K562 (cell line): ENCODE results near the gene MIB2. TPM values are rescaled to one million over a fixed set of nuclear protein-coding genes. Genes with fewer than 3 reads are reported as not detected.
A peak's percentile ranks its signal among the peaks of the same experiment; 100 is the strongest.

ENCODE experiments used
- ATF1 ChIP-seq, 2 experiments: fragments of 450-650 bp in 1 of 2; IDR thresholded peaks; 2 replicates each; pipeline ENCODE4 v1.6.1; 2016; ENCODE audit warnings: missing compliant biosample characterization in 1 of 2, missing genetic modification characterization in 1 of 2
- ATF7 ChIP-seq: fragments of 450-650 bp; IDR thresholded peaks from 2 replicates; pipeline ENCODE4 v1.7.1; 2014; ENCODE audit warnings: mild to moderate bottlenecking, moderate library complexity
- BCOR ChIP-seq: fragments of 450-650 bp; IDR thresholded peaks from 2 replicates; pipeline ENCODE4 v1.6.1; 2016
- CBX2 ChIP-seq: fragments of 200-600 bp; sonication (generic); IDR thresholded peaks from one replicate; pipeline ENCODE4 v1.6.1; 2012; ENCODE audit warnings: mild to moderate bottlenecking, low read length, inconsistent platforms; ENCODE audit not compliant: insufficient read depth, poor library complexity, severe bottlenecking
- CTBP1 ChIP-seq: fragments of 450-650 bp; IDR thresholded peaks from 2 replicates; pipeline ENCODE4 v1.6.1; 2016; ENCODE audit warnings: borderline replicate concordance
- ETV5 ChIP-seq: sonication (generic); formaldehyde crosslinking; IDR thresholded peaks from 2 replicates; pipeline ENCODE4 v1.4.0; 2020; ENCODE audit warnings: low read depth, mild to moderate bottlenecking, missing genetic modification reagents
- FOS ChIP-seq: IDR thresholded peaks from 3 replicates; pipeline ENCODE4 v1.6.1; 2011; ENCODE audit not compliant: insufficient read length; ENCODE audit errors: extremely low read depth
- HDAC8 ChIP-seq: fragments of 450-650 bp; IDR thresholded peaks from 2 replicates; pipeline ENCODE4 v1.6.1; 2016; ENCODE audit warnings: mild to moderate bottlenecking, missing genetic modification characterization, moderate library complexity, missing compliant biosample characterization
- RB1 ChIP-seq: fragments of 450-650 bp; IDR thresholded peaks from 2 replicates; pipeline ENCODE4 v1.6.1; 2017; ENCODE audit warnings: low read depth, mild to moderate bottlenecking
- SLC30A9 ChIP-seq: fragments of 250-450 bp; sonication (Bioruptor Pico); IDR thresholded peaks from 2 replicates; pipeline ENCODE4 v1.8.0; 2022; ENCODE audit warnings: mild to moderate bottlenecking, moderate library complexity
- SRF ChIP-seq, 2 experiments: fragments of 250-450, 450-650 bp in 1 of 2; sonication (Bioruptor Pico) in 1 of 2; sonication (generic) in 1 of 2; formaldehyde crosslinking; IDR thresholded peaks; 2 replicates each; pipeline versions ENCODE4 v1.5.0 to v1.5.1; 2020 to 2022; ENCODE audit warnings: mild to moderate bottlenecking in 1 of 2, missing genetic modification reagents in 1 of 2
- SRSF1 ChIP-seq: fragments of 200-400 bp; formaldehyde crosslinking; IDR thresholded peaks from 2 replicates; pipeline ENCODE4 v1.6.1; 2017; ENCODE audit warnings: mild to moderate bottlenecking, low read depth, low read length, moderate library complexity
- TGIF2 ChIP-seq: sonication (generic); formaldehyde crosslinking; IDR thresholded peaks from 2 replicates; pipeline ENCODE4 v1.8.1; 2022; ENCODE audit warnings: mild to moderate bottlenecking, missing genetic modification reagents, moderate library complexity
- ZNF140 ChIP-seq: fragments of 250-450 bp; sonication (Bioruptor Pico); IDR thresholded peaks from 2 replicates; pipeline ENCODE4 v1.8.0; 2021; ENCODE audit warnings: moderate library complexity, mild to moderate bottlenecking, inconsistent platforms
- polyA plus RNA-seq, 8 experiments: library from polyadenylated mRNA; depleted of rRNA in 4 of 8; stranded (reverse) in 5 of 8; unstranded in 3 of 8; fragments of >200 nt; fragmentation: Nextera tagmentation in 2 of 8; fragmentation: Illumina TruSeq in 1 of 8; extraction: Ambion mirVana in 2 of 8; extraction: Trizol in 1 of 8; gene quantifications; 2 replicates each; pipeline versions ENCODE4 v1.2.1 to v1.2.3, GENCODE V29; 2011 to 2014; ENCODE audit warnings: inconsistent platforms in 1 of 8, missing spikeins in 1 of 8
- total RNA-seq, 7 experiments: library from RNA; depleted of rRNA in 6 of 7; stranded (reverse); fragments of >200 nt in 6 of 7; fragmentation: Illumina TruSeq in 2 of 7; extraction: Trizol in 2 of 7; gene quantifications; 2 replicates each; pipeline versions ENCODE4 v1.2.1 to v1.2.3, GENCODE V29; 2011 to 2021; ENCODE audit warnings: low replicate concordance in 1 of 7
- TF ChIP-seq, protein P1 (sequence below): IDR thresholded peaks from 2 replicates; pipeline ENCODE4 v1.6.1; 2012; ENCODE audit warnings: low read depth, low read length, improper control_type of control experiment, borderline replicate concordance
- TF ChIP-seq, protein P2 (sequence below): fragments of 200-800 bp; sonication (Bioruptor generic); IDR thresholded peaks from 2 replicates; pipeline ENCODE4 v1.6.1; 2016; ENCODE audit warnings: missing genetic modification characterization, missing compliant biosample characterization
- TF ChIP-seq, protein P3 (sequence below): sonication (generic); formaldehyde crosslinking; IDR thresholded peaks from 2 replicates; pipeline ENCODE4 v1.8.0; 2022; ENCODE audit warnings: mild to moderate bottlenecking, missing genetic modification reagents
- TF ChIP-seq, protein P4 (sequence below): sonication (generic); formaldehyde crosslinking; IDR thresholded peaks from 2 replicates; pipeline ENCODE4 v1.8.1; 2022; ENCODE audit warnings: missing genetic modification reagents

The MIB2 gene
- total and polyA plus RNA-seq, 9 of the 15 experiments (the other 6 are each of a cell fraction or from before 2014, with no cell fraction given), result 0.04 to 17.0 (median 4.9) TPM; not detected in 1

DNA sequence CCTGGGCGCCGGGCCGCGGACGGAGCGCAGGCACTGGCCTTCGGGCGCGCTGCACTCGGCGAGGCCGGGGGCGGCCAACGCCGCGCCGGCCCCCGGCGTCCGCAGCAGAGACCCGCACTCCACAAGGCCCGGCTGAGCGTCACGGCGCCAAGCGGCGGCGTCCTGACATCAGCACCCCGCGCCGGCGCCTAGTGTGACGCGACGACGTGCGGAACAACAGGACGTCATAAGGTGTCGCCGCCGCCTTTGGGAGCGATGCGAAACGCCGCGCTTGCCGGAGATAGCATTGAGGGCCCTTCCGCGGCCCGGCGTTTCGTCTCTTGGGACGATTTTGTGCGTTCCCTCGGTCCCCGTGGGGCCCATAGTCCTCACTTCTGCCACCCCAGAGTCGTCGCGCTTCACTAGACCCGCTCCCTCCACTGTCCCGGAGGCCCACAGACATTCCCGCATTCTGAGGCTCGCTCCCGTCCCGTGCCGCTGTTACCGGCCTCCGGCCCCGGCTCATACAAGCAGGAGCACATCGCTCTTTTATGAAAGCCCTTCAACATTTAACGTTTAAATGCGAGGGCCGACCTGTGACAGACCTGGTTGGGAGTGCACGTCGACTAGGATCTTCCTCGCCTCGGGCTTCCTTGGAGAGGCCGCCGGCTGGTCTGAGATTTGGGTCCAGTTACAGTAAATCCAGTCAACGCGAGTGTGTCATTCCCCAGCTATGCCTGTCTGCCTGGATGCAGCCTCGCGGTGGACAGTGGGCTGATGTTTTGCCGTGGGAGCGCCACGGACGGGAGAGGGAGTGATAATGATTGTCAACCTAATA is 40.4 kb upstream of the MIB2 start, which contains the start of gene SSU72 (continued):
- TF ChIP-seq CBX2, result no peak
- no peak for TF ChIP-seq SRSF1
- TF ChIP-seq FOS, result no peak
- TF ChIP-seq SLC30A9 (CRISPR knock-in tag), result no peak
- TF ChIP-seq CTBP1, result peak; percentile 67; the same call in 1 of the 2 replicates
- TF ChIP-seq ZNF140 (CRISPR knock-in tag), result no peak
- TF ChIP-seq BCOR, result peak; percentile 60
- peak; percentile 90 for TF ChIP-seq ATF7
- TF ChIP-seq ETV5 (CRISPR knock-in tag), result no peak; the same call in 1 of the 2 replicates
- peak; percentile 95 for TF ChIP-seq RB1
- TF ChIP-seq ATF1 (CRISPR knock-in tag; IDR thresholded peaks at IDR 0.05), result peak; percentile 99
- peak; percentile 100 for TF ChIP-seq ATF1 (tag; IDR thresholded peaks at IDR 0.05)
- TF ChIP-seq SRF (CRISPR knock-in tag; IDR thresholded peaks at IDR 0.05), result peak; percentile 7 to 67; a peak in 2 of 4 replicates
- TF ChIP-seq, protein P1, sequence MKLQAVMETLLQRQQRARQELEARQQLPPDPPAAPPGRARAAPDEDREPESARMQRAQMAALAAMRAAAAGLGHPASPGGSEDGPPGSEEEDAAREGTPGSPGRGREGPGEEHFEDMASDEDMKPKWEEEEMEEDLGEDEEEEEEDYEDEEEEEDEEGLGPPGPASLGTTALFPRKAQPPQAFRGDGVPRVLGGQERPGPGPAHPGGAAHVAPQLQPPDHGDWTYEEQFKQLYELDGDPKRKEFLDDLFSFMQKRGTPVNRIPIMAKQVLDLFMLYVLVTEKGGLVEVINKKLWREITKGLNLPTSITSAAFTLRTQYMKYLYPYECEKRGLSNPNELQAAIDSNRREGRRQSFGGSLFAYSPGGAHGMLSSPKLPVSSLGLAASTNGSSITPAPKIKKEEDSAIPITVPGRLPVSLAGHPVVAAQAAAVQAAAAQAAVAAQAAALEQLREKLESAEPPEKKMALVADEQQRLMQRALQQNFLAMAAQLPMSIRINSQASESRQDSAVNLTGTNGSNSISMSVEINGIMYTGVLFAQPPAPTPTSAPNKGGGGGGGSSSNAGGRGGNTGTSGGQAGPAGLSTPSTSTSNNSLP, result no peak
- no peak; the same call in 1 of the 2 replicates for TF ChIP-seq HDAC8 (tag)
- TF ChIP-seq, protein P2, sequence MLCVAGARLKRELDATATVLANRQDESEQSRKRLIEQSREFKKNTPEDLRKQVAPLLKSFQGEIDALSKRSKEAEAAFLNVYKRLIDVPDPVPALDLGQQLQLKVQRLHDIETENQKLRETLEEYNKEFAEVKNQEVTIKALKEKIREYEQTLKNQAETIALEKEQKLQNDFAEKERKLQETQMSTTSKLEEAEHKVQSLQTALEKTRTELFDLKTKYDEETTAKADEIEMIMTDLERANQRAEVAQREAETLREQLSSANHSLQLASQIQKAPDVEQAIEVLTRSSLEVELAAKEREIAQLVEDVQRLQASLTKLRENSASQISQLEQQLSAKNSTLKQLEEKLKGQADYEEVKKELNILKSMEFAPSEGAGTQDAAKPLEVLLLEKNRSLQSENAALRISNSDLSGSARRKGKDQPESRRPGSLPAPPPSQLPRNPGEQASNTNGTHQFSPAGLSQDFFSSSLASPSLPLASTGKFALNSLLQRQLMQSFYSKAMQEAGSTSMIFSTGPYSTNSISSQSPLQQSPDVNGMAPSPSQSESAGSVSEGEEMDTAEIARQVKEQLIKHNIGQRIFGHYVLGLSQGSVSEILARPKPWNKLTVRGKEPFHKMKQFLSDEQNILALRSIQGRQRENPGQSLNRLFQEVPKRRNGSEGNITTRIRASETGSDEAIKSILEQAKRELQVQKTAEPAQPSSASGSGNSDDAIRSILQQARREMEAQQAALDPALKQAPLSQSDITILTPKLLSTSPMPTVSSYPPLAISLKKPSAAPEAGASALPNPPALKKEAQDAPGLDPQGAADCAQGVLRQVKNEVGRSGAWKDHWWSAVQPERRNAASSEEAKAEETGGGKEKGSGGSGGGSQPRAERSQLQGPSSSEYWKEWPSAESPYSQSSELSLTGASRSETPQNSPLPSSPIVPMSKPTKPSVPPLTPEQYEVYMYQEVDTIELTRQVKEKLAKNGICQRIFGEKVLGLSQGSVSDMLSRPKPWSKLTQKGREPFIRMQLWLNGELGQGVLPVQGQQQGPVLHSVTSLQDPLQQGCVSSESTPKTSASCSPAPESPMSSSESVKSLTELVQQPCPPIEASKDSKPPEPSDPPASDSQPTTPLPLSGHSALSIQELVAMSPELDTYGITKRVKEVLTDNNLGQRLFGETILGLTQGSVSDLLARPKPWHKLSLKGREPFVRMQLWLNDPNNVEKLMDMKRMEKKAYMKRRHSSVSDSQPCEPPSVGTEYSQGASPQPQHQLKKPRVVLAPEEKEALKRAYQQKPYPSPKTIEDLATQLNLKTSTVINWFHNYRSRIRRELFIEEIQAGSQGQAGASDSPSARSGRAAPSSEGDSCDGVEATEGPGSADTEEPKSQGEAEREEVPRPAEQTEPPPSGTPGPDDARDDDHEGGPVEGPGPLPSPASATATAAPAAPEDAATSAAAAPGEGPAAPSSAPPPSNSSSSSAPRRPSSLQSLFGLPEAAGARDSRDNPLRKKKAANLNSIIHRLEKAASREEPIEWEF (CRISPR knock-in tag), result no peak
- no peak for TF ChIP-seq TGIF2
- TF ChIP-seq, protein P3, sequence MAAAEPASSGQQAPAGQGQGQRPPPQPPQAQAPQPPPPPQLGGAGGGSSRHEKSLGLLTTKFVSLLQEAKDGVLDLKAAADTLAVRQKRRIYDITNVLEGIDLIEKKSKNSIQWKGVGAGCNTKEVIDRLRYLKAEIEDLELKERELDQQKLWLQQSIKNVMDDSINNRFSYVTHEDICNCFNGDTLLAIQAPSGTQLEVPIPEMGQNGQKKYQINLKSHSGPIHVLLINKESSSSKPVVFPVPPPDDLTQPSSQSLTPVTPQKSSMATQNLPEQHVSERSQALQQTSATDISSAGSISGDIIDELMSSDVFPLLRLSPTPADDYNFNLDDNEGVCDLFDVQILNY (CRISPR knock-in tag), result no peak
- TF ChIP-seq, protein P4, sequence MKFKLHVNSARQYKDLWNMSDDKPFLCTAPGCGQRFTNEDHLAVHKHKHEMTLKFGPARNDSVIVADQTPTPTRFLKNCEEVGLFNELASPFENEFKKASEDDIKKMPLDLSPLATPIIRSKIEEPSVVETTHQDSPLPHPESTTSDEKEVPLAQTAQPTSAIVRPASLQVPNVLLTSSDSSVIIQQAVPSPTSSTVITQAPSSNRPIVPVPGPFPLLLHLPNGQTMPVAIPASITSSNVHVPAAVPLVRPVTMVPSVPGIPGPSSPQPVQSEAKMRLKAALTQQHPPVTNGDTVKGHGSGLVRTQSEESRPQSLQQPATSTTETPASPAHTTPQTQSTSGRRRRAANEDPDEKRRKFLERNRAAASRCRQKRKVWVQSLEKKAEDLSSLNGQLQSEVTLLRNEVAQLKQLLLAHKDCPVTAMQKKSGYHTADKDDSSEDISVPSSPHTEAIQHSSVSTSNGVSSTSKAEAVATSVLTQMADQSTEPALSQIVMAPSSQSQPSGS (CRISPR knock-in tag), result no peak; the same call in 1 of the 2 replicates
